Amniotic stem cell (primary cell): ENCODE measurements around the gene THUMPD1.
"Not testable (repeated sequence)": the region's sequence is repeated elsewhere in the genome, so short reads cannot be mapped to it uniquely, and the experiment has no call there.

Experiments
- DNase-seq: peaks from one replicate; lab custom pipeline; 2025; lab: John Stamatoyannopoulos, UW

THUMPD1 gene, protein sequence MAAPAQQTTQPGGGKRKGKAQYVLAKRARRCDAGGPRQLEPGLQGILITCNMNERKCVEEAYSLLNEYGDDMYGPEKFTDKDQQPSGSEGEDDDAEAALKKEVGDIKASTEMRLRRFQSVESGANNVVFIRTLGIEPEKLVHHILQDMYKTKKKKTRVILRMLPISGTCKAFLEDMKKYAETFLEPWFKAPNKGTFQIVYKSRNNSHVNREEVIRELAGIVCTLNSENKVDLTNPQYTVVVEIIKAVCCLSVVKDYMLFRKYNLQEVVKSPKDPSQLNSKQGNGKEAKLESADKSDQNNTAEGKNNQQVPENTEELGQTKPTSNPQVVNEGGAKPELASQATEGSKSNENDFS

DNA sequence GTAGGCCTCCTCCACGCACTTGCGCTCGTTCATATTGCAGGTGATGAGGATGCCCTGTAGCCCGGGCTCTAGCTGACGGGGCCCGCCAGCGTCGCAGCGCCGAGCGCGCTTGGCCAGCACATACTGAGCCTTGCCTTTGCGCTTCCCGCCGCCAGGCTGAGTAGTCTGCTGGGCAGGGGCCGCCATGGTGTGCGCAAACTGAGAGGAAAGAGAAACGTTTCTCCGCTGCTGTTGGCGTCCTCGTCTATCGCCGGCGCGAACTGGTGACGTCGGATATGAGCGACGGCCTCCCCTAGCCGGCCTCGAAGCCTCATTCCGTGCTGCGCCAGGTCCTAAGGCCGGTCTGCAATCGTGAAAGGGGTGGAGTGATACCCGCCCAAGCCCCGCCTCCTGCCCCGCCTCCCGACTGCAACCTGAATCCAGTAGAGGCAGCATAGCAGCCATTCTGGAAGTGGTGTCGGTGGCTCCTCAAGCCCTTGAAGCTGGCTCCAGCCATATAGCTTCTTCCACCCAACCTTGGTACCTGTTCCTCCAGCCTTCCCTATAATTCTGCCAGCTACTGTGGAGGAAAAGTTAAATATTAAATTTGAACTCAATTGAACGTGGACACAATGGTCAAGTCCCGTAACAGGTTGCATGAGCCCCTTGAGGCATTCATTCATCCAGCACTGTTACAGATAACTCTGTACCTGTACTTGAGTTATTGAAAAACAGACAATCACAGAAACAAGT is at the start of gene THUMPD1:
Gene THUMPD1 (minus strand): TSS at position 265 of the 732 bp plus-strand sequence. CDS start 79 bp downstream, at position 186.
- DNase-seq: peak; percentile 92

DNA sequence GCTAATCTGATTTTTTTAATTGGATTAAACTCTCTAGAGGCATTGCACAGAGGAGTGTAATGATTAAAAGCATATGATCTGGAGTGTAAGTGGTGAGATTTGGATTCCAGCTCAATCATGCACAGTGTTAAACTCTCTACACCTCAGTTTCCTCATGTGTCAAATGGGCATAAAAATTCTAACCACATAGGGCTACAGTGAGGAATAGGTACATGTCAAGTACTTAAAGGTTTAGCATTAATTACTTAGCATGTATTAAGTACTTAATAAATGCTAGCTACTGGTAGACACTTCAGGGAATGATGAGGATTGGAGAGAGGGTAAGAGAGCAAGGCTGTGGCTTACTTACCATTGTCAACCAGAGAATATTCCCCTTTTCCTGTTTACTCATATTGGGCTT is 47.5 kb upstream of the THUMPD1 start:
- no peak for DNase-seq

DNA sequence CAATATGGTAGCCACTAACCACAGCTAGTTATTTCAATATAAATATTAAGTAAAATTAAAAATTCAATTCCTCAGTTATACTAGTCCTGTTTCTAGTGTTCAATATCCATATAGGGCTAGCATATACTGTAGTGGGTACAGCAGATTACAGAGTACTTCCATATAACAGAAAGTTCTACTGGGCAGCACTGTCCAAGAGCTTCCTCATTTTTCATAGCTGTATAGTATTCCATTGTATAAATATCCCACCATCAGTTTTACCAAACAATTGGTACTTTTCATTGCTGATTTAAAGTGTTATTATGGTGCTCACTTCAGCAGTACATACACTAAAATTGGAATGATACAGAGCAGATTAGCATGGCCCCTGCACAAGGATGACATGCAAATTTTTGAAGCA is 42.6 kb upstream of the THUMPD1 start:
- no peak for DNase-seq

DNA sequence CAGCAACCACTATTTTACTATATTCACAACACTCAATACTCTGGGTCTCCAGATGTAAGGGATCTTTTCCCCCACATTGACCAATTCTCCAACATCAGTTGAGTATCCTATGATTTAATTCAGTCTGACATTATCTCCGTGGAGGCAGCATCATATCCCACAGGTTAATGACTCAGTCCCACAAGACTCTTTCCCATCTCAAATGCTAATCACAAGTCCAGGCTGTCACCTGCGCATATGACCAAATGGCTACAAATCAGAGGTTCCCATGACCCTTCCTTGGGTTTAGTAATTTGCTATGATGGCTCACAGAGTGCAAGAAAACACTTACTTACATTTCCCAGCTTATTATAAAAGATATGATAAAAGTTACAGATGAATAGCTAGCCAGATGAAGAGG is 40.9 kb upstream of the THUMPD1 start:
- no peak for DNase-seq

DNA sequence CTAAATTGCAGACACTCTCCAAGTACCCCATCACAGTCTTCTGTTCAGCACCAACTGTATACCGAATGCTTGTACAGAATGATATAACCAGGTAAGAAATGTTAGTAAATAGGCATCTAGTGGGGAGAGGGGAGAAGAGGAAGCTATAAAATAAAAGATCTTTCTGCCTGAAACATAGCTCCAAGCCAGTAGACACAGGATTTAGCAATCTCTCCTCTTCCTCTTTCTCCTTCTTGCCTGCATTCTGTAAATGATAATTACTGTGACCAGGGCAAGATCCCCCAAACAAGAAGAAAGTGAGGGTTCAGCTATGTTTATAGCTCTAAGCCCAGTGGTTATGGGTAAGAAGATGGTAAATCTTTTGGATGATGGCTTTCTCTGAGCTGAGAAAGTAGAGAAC is 40.1 kb upstream of the THUMPD1 start:
- no peak for DNase-seq

DNA sequence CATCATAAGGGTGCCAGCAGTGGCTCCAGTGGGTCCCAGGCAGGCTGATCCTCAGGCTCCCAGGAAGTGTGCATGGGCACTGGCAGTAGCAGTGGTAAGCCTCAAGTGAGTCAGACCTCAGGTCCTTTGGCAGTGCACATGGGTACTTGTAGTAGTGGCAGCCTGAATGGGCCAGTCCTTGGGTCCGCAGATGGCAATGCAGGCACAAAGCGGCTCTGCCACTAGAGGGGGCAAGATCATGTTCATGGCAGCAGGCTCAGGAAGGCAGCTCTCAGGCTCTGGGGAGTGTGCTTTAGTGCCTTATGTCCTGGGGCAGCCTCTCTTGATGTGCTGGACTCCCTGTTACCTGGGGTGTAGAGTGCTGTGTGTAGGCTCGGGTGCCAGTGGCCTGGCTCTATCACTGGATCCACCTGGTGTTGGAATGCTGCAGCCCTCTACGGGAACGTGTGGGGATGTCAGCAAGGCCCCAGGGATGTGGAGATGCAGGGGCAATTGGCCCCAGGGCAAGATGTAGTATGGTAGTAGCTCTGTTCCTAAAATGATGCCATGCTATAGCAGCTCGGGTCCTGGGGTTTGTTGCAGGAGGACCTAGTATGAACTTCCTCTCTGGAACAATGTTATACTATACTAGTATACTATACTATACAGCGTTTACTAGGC is 33.2 kb upstream of the THUMPD1 start:
- peak; percentile 57 for DNase-seq

DNA sequence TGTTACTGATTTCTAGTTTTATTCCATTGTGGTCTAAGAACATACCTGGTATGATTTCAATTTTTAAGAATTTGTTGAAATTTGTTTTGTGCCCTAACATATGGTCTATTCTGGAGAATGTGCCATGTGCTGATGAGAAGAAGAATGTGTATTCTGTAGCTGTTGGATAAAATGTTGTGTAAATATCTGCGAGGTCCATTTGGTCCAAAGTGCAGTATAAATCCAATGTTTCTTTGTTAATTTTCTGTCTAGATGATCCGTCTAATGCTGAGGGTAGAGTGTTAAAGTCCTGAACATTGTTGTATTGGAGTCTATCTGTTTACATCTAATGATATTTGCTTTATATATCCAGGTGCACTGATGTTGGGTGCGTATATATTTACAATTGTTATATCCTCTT is 32.1 kb upstream of the THUMPD1 start:
- DNase-seq: no peak

DNA sequence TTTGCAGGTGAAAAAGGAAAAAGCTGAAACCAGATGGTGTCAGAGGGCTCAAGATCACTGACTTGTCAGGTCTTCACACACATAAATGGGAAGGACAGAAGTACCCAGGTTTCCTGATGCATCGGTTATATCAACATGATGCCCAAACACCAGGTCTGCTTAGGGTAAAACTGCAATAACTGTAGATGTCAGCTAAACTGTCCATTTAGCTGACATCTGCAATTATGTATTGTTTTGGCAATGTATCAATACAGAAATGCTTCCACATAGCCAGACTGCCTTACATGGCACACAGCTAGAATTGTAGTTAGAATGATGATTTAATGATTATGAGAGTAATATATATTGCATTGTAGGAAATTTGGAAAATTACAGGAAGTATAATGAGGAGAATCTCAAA is 27.2 kb upstream of the THUMPD1 start:
- no peak for DNase-seq

DNA sequence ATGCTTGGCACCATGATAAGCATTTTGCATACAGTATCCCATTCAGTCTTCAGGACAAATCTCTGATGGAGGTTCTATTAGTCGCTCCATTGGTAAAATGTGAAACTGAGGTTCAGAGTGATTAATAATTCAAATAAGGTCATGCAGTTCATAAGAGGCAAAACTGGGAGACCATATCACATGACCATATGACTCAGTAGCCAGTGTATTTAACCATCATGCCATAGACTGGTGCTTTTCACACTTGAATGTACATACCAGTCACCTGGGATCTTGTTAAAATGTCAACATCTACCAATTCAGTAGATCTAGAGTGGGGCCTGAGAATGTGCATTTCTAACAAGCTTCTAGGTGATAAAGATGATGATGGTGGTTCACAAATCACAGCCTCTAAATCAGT is 26.5 kb upstream of the THUMPD1 start:
- no peak for DNase-seq

DNA sequence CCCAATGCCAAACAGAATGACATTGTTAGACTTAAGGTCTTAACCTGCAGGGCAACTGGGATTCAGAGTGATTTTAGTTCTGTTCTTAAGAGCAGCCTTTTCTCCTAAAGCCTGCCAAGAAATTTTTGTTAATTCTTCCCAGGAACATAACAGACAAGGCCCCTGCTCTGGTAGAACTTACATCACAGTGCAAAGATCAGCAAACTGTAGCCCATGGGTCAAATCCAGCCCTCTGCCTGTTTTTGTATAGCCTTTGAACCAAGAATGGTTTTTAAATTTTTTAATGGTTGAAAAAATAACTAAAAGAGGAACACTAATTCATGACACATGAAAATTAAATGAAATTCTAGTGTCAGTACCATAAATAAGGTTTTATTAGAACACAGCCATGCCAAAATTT is 26.0 kb upstream of the THUMPD1 start:
- DNase-seq: no peak

DNA sequence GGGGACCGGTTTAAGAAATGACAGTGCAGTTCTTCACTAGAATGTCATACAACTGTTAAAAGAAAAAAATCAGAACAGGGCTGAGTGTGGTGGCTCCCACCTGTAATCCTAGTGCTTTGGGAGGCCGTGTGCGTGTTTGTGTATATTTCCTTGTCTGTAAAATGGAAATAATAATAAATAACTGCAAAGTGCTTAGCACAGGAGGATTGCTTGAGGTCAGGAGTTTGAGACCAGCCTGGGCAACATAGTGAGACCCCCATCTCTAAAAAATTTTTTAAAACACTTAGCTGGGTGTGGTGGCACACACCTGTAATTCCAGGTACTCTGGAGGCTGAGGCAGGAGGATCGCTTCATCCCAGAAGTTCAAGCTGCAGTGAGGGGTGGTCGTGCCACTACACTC is 24.7 kb upstream of the THUMPD1 start:
- DNase-seq: no peak

DNA sequence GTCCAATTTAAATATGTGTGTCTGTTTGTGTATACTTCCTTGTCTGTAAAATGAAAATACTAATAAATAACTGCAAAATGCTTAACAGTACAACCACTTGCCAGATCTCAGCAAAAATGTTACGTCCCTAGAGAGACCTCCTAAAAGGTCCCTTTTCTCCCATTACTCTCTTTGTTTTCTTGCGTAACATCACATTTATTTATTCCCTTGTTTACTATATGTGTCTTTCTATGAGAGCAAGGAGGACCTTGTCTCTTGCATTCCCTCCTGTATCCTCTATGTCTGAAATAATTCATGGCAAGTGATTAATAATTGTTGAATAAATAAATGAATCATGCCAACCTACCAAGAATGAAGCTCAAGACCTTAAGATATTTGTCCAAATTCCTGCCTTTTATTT is 24.1 kb upstream of the THUMPD1 start:
- no peak for DNase-seq

DNA sequence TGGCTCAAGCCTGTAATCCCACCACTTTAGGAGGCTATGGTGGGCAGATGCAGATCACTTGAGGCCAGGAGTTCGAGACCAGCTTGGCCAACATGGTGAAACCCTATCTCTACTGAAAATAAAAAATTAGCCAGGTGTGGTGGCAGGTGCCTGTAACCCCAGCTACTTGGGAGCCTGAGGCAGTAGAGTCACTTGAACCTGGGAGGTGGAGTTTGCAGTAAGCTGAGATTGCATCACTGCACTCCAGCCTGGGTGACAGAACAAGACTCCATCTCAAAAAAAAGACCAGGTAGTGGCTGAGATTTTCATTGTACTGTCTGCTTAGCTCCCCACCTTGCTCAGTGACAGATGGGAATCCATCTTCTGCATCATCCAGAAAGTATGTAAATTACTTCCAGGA is 22.8 kb upstream of the THUMPD1 start:
- not testable (repeated sequence) for DNase-seq

DNA sequence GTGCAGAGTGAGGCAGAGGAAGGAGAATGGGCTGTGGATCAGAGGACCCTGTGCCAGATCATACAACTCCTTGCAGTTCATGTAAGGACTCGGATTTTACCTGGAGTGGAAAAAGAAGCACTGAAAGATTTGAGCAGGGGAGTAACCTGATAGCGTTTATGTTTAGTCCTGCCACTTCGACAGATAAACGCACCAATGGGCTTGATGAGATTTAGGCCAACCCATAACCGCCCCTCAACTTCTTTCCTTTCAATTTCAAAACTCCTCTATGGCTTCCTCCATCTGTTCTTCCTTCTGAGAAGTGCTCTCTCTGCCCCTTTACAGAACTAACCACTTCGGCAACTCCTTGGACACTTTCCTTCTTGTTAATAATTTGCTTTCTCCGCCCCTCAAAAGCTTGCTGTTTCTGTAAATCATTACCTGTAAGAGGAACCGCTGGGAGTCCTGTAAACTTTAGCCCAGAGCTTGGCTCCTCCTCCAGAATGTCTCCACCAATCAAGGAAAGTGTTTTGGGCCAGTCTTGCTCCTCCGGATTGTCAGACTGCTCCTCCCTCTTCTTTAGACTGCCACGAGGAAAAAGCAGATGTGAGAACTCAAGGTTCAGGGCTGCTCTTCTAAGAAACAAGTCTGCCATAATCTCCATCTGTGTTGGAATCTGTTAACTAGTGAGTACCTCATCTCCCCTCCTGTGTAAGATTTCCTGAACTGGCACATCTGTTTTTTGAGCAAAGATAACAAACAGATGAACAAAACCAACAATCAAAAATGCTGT is 22.0 kb upstream of the THUMPD1 start, which contains the start of gene ACSM3:
Gene ACSM3 (plus strand): TSS at position 554 of the 772 bp plus-strand sequence. CDS start 6,021 bp downstream, outside the sequence.
- DNase-seq: peak; percentile 61

DNA sequence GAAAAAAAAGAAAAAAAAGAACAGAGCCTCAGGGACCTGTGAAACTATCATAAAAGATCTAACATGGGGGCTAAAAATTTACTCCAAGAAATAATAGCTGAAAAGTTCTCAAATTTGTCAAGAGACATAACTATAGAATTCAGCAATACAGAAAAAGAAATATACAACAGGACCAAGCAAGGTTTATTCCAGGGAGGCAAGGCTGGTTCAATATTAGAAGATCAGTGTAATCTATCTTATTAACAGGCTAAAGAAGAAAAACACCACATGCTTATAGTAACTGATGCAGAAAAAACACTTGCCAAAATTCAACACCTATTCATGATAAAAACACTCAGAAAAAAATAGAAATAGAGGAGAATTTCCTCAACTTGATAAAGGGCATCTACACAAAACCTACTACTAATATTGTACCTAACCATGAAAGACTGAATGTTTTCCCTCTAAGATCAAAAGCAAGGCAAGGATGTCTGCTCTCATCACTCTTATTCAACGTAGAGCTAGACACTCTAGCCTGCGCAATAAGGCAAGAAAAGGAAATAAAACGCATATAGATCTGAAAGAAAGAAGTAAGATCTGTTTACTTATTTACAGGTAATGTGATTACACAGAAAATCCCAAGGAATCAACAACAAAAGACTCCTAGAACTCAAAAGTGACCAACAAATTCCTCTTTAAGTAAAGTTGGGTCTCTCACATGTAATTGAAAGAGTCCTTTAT is 20.9 kb upstream of the THUMPD1 start:
- DNase-seq: no peak

DNA sequence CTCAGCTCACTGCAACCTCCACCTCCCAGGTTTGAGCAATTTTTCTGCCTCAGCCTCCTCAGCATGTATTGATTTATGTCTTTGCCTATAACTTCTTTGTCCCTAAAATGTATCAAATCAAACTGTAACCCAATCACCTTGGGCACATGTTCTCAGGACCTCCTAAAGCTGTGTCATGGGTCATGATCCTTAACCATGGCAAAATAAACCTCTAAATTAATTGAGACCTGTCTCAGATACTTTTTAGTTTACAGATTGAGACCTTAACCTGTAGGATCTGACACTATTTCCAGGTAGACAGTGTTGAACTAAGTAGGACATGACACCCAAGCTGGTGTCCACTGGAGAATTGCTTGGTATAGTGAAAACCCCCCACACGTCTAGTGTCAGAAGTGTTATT is 19.6 kb upstream of the THUMPD1 start:
- DNase-seq: no peak

DNA sequence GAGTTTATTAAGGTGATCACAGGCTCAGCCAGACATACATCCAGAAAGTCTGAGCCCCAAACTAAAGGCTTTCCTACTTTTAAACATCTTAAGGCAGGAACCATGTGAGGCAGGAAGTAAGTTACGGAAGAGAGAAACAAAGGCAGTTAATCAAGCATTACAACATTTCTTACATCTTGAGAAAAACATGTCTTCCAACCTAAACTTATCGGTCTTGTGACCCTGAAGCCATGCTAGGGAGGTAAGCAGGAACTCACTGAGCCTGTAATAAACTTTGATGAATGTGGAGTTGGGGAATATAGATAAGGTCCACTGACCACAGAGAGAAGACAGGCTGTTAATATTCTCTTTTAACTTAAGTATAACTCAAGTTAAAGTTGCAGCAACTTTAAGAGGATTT is 18.7 kb upstream of the THUMPD1 start:
- DNase-seq: no peak

DNA sequence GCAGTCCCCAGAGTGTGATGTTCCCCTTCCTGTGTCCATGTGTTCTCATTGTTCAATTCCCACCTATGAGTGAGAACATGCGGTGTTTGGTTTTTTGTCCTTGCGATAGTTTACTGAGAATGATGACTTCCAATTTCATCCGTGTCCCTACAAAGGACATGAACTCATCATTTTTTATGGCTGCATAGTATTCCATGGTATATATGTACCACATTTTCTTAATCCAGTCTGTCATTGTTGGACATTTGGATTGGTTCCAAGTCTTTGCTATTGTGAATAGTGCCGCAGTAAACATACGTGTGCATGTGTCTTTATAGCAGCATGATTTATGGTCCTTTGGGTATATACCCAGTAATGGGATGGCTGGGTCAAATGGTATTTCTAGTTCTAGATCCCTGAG is 14.2 kb upstream of the THUMPD1 start:
- not testable (repeated sequence) for DNase-seq

DNA sequence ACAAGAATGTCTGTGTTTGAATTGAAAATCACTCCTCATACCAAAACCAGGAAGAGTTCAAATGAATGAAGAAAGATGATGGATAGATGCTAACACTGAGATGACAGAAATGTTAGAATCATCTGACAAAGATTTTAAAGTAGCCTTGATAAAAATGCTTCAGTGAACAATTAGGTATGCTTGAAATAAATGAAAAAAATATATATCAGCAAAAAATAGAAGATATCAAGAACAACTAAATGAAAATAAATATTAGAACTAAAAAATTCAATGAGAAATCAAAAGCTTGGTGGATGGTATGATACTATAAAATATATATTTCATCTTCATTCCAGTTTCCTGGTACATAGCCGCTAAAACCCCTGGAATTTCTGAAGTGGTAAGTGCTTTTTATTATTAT is 13.6 kb upstream of the THUMPD1 start:
- no peak for DNase-seq

DNA sequence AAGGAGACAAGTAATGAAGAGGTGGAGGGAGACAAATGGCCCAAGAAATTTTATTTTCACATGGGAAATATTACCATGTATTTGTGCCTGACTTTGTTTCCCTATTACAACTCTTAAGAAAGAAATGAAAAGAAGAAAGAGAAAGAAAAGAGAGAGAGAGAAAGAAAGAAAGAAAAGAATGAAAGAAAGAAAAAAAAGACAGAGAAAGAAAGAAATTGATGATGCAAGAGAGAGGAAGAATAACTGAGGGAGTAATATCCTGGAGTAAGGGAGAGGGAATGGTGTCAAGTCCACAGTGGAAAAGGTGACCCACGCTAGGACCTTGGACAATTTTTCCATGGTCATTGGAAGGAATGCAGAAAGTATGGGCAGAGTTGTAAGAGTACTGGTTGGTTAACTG is 12.1 kb upstream of the THUMPD1 start:
- DNase-seq: no peak

DNA sequence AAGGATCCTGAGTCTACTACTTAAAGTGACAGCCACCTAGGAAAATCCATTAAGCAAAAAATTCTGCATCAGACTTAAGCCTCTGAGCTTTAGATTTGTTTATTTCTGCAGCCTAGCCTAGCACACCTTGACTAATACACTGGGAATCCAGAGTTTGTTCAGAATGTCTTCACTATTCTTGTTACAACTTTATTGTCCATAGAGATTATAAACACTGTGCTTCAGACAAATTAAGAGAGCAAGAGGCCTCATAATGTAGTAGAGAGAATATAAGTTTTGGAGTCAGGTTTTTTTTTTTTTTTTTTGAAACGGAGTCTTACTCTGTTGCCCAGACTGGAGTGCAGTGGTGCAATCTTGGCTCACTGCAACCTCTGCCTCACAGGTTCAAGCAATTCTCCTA is 8.9 kb upstream of the THUMPD1 start:
- no peak for DNase-seq

DNA sequence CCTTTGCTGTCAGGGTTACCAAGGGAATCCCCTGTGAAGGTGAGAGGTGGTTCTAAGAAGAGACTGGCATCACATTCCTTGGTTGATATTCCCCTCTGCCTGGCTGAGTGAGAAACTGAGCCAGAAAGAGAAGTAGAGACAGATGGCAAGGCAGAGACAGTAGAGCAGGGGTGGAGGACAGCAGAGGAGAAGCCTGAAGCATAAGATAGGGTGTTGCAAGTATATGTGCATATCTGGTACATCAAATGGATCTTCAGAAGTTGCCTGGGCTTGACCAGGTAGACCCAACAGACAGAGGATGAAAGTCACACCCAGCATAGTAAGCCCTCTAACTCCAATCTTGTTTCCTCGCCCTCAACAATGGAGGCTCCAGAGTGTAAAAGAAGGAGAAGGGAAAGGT is 7.9 kb upstream of the THUMPD1 start:
- no peak for DNase-seq
